Endothelial cell of umbilical vein (primary cell): ENCODE measurements around the gene RETSAT. TPM values are rescaled to one million over a fixed set of nuclear protein-coding genes. Genes with fewer than 3 reads are reported as not detected.

Source experiments
- BruUV-seq: library from RNA; stranded (reverse); fragments of 400-500 nt; replicated peaks from 2 replicates; lab custom pipeline; 2021; lab: Mats Ljungman, UMichigan
- CTCF ChIA-PET: fragments of 300-600, 350-600 bp; sonication (Branson Sonifier 250); formaldehyde crosslinking; loops from one replicate; lab custom pipeline; 2021; ENCODE audit warnings: antibody characterized with exemption, inconsistent platforms; lab: Charles Lee
- POLR2A ChIA-PET: fragments of 300-600, 350-600 bp; sonication (Branson Sonifier 250); formaldehyde crosslinking; loops from one replicate; lab custom pipeline; 2021; ENCODE audit warnings: antibody characterized with exemption, inconsistent platforms; lab: Charles Lee
- DNase-seq: peaks from one replicate; pipeline ENCODE4 v3.0.0-alpha.2; 2011; ENCODE audit warnings: low read depth, low spot score
- FAIRE-seq: peaks from 2 replicates; lab custom pipeline; 2011; peaks lifted over from hg19 to GRCh38; lab: Jason Lieb, UNC
- H2AFZ ChIP-seq: 2 replicates; pipeline ENCODE4 v1.6.0; 2012; ENCODE audit warnings: low read depth, low read length, control low read depth, inconsistent platforms
- H3K27ac ChIP-seq: 2 replicates; pipeline ENCODE4 v1.5.1; 2011; ENCODE audit warnings: low read depth, mild to moderate bottlenecking, control low read depth, low read length, moderate library complexity; ENCODE audit not compliant: insufficient read depth
- H3K27me3 ChIP-seq, 2 experiments: 2 replicates each; pipeline versions ENCODE4 v1.6.0 to v1.6.1; 2011; ENCODE audit warnings: low read length in 2 of 2, mixed read lengths in 1 of 2; ENCODE audit not compliant: control insufficient read depth in 2 of 2, insufficient read depth in 2 of 2
- H3K36me3 ChIP-seq, 2 experiments: 2 replicates in 1 of 2; 3 replicates in 1 of 2; pipeline ENCODE4 v1.5.1; 2011; ENCODE audit warnings: low read length in 2 of 2, mild to moderate bottlenecking in 1 of 2, moderate library complexity in 1 of 2; ENCODE audit not compliant: control insufficient read depth in 2 of 2, insufficient read depth in 2 of 2; ENCODE audit errors: extremely low read depth in 1 of 2
- H3K4me1 ChIP-seq: 3 replicates; pipeline ENCODE4 v1.5.1; 2011; ENCODE audit warnings: mild to moderate bottlenecking, low read length; ENCODE audit not compliant: control insufficient read depth, insufficient read depth; ENCODE audit errors: extremely low read depth
- H3K4me2 ChIP-seq: 2 replicates; pipeline ENCODE4 v1.6.1; 2011; ENCODE audit warnings: low read length, control low read depth, mixed read lengths; ENCODE audit not compliant: insufficient read depth
- H3K4me3 ChIP-seq, 3 experiments: fragments of 200-600 bp in 1 of 3; sonication (generic), shearing (Covaris generic) in 1 of 3; replicated peaks in 1 of 3; 2 replicates each; pipeline ENCODE4 v1.5.1; 2011 to 2016; ENCODE audit warnings: control low read depth in 3 of 3, low read length in 3 of 3, mild to moderate bottlenecking in 2 of 3, inconsistent platforms in 1 of 3, low read depth in 1 of 3, moderate library complexity in 1 of 3; ENCODE audit not compliant: insufficient read depth in 1 of 3
- H3K79me2 ChIP-seq: 2 replicates; pipeline ENCODE4 v1.6.0; 2012; ENCODE audit warnings: low read length, inconsistent platforms; ENCODE audit not compliant: control insufficient read depth, insufficient read depth
- H3K9ac ChIP-seq: replicated peaks from 2 replicates; pipeline ENCODE3; 2011; ENCODE audit warnings: low read length, control low read depth; ENCODE audit not compliant: insufficient read depth; ENCODE audit errors: extremely low read depth
- H3K9me1 ChIP-seq: replicated peaks from 3 replicates; pipeline ENCODE4 v1.6.0; 2011; ENCODE audit warnings: mild to moderate bottlenecking, low read length; ENCODE audit not compliant: control insufficient read depth, insufficient read depth; ENCODE audit errors: extremely low read depth
- H3K9me3 ChIP-seq: replicated peaks from 2 replicates; pipeline ENCODE4 v1.5.1; 2012; ENCODE audit warnings: low read length, inconsistent platforms; ENCODE audit not compliant: control insufficient read depth, insufficient read depth
- H4K20me1 ChIP-seq: replicated peaks from 2 replicates; pipeline ENCODE3; 2011; ENCODE audit warnings: mild to moderate bottlenecking, low read length; ENCODE audit not compliant: control insufficient read depth, insufficient read depth; ENCODE audit errors: extremely low read depth
- CTCF ChIP-seq, 2 donors: IDR thresholded peaks; 1 replicate in 1 of 2; 2 replicates in 1 of 2; pipeline ENCODE4 v1.5.1; 2011; ENCODE audit warnings: low read length in 2 of 2, mild to moderate bottlenecking in 2 of 2, moderate library complexity in 2 of 2, control low read depth in 1 of 2, inconsistent platforms in 1 of 2, low read depth in 1 of 2; ENCODE audit not compliant: insufficient read depth in 1 of 2; ENCODE audit errors: extremely low read depth in 1 of 2
- EZH2 ChIP-seq: IDR thresholded peaks from 2 replicates; pipeline ENCODE4 v1.6.1; 2012; ENCODE audit warnings: borderline replicate concordance, low read depth, mild to moderate bottlenecking, moderate library complexity, low read length, inconsistent platforms; ENCODE audit not compliant: severe bottlenecking
- GATA2 ChIP-seq: IDR thresholded peaks from 2 replicates; pipeline ENCODE4 v1.7.0; 2011; ENCODE audit warnings: low read depth, mild to moderate bottlenecking, moderate library complexity, mixed read lengths, low read length; ENCODE audit not compliant: insufficient read length, insufficient read depth
- MAX ChIP-seq: IDR thresholded peaks from 2 replicates; pipeline ENCODE4 v1.6.1; 2011; ENCODE audit not compliant: insufficient read depth, insufficient read length
- POLR2A ChIP-seq: IDR thresholded peaks from 2 replicates; pipeline ENCODE4 v1.6.1; 2012; ENCODE audit warnings: low read depth, mild to moderate bottlenecking, control low read depth, low read length
- POLR2AphosphoS5 ChIP-seq: IDR thresholded peaks from 2 replicates; pipeline ENCODE4 v1.6.1; 2012; ENCODE audit warnings: low read depth, mild to moderate bottlenecking, control low read depth, low read length, moderate library complexity; ENCODE audit not compliant: insufficient read depth
- dilution Hi-C: fragments of 300-500 bp; cut with MboI; formaldehyde crosslinking; loops from one replicate; pipeline ENCODE4 v1.15.0; 2019; ENCODE audit warnings: low sequenced_read_pairs; ENCODE audit not compliant: extremely low pct_ligation_motif_present
- intact Hi-C: fragments of 100-400 bp; cut with micrococcal nuclease; formaldehyde crosslinking; loops from one replicate; pipeline ENCODE4 v1.10.0; 2022
- polyA plus RNA-seq, 4 experiments: library from polyadenylated mRNA; depleted of rRNA in 3 of 4; stranded (reverse) in 3 of 4; unstranded in 1 of 4; fragments of >200 nt; gene quantifications; 2 replicates each; pipeline versions ENCODE4 v1.2.1 to v1.2.3, GENCODE V29; 2011 to 2012; ENCODE audit warnings: missing spikeins in 1 of 4
- total RNA-seq: library from RNA; stranded (reverse); gene quantifications from 2 replicates; pipeline ENCODE4 v1.2.3, GENCODE V29; 2021

The RETSAT gene
- total and polyA plus RNA-seq, 2 donors (not counting 3 experiments of a cell fraction or from before 2014, with no cell fraction given), result 43.8 to 59.1 TPM

DNA sequence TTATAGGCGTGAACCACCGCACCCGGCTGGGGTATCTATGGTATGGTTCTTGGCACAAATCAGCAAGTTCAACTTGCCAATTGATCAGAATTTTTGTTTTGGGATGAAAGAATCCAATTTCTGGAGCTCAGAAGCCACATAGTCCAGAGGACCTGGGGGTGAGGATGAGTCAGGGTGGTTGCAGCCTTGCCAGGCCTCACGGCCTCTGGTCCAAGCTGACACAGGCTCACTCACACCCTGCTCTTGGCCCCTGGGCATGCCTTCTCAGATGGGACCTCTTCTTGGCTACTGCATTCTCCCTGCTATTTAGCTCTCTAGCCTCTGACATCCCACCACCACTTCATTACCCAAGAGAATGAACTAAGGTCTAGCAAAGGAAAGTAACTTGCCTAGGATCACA, 39.5 kb upstream of the RETSAT start:
- FAIRE-seq (no peak), DNase-seq (no peak)
- H3K27ac ChIP-seq, result no peak overlapping the region
- dilution Hi-C loops (no loop called here), intact Hi-C loops (no loop called here)
- H3K79me2 ChIP-seq, result no peaks in the 10 kb centered on the region
- POLR2A ChIA-PET, result no interaction called here
- TF ChIP-seq GATA2 (no peak), CTCF (IDR thresholded peaks at IDR 0.05; ENCODE audit: extremely low read depth in 1 of 2, insufficient read depth in 1 of 2, low read depth in 1 of 2, low read length in 2 of 2) (no peak), POLR2AphosphoS5 (no peak), EZH2 (no peak), POLR2A (no peak), MAX (no peak)
- H3K27me3 ChIP-seq, result no peaks in the 10 kb centered on the region
- no peak overlapping the region for H3K9ac ChIP-seq
- H3K9me1 ChIP-seq, result no peaks in the 10 kb centered on the region
- no peaks in the 10 kb centered on the region for H4K20me1 ChIP-seq
- CTCF ChIA-PET, result interaction anchor here (7.2 kb wide), 1 partner anchor 157 kb away, joined by 99 read pairs; no protein-coding TSS in a partner anchor
- no peak overlapping the region for H3K4me3 ChIP-seq
- H3K36me3 ChIP-seq, result peaks cover 2 to 12% of the 10 kb centered on the region in 2 experiments
- no peak overlapping the region for H3K4me2 ChIP-seq
- no peaks in the 10 kb centered on the region for H3K9me3 ChIP-seq
- no peak overlapping the region for H2AFZ ChIP-seq
- BruUV-seq, result no TSS peak
- H3K4me1 ChIP-seq, result no peaks in the 10 kb centered on the region
